HepG2 (cell line): ENCODE data around the gene CCDC183. TPM values are rescaled to one million over a fixed set of nuclear protein-coding genes. Genes with fewer than 3 reads are reported as not detected.
A peak's percentile ranks its signal among the peaks of the same experiment; 100 is the strongest.

Source experiments
- ATAC-seq: fragments of 200-7000 bp; cut with Tn5 transposase; 3 replicates; pipeline ENCODE4 v1.9.1; 2020; ENCODE audit warnings: mild to moderate bottlenecking, moderate library complexity
- BruUV-seq: library from RNA; stranded (reverse); fragments of 400-500 nt; replicated peaks from 2 replicates; lab custom pipeline; 2021; lab: Mats Ljungman, UMichigan
- CTCF ChIA-PET: fragments of 300-600 bp; formaldehyde crosslinking; extraction: SDS; loops from one replicate; lab custom pipeline; 2021; ENCODE audit warnings: low total read pairs, inconsistent platforms, low intra/inter-chr PET ratio; lab: Yijun Ruan, JAX
- POLR2A ChIA-PET: fragments of 350-600 bp; sonication (Branson Sonifier 250); formaldehyde crosslinking; loops from one replicate; lab custom pipeline; 2020; ENCODE audit warnings: antibody characterized with exemption, inconsistent platforms; lab: Yijun Ruan, JAX
- DNase-seq: peaks from one replicate; pipeline ENCODE4 v3.0.0-alpha.2; 2015; ENCODE audit warnings: low spot score
- FAIRE-seq: peaks from 3 replicates; lab custom pipeline; 2011; peaks lifted over from hg19 to GRCh38; lab: Jason Lieb, UNC
- H2AFZ ChIP-seq: one replicate; pipeline ENCODE4 v1.6.1; 2011; ENCODE audit warnings: low read length, inconsistent platforms
- H3K27ac ChIP-seq: fragments of 300-600 bp; 3 replicates; pipeline ENCODE4 v1.8.0; 2011; ENCODE audit warnings: mixed run types, mild to moderate bottlenecking, mixed read lengths, low read length, inconsistent platforms; ENCODE audit not compliant: insufficient read depth; ENCODE audit errors: extremely low read length
- H3K27me3 ChIP-seq, 2 experiments: fragments of 200-600 bp in 1 of 2; 2 replicates in 1 of 2; 3 replicates in 1 of 2; pipeline versions ENCODE4 v1.6.0 to v1.8.0; 2011; ENCODE audit warnings: low read length in 2 of 2, mild to moderate bottlenecking in 2 of 2, moderate library complexity in 2 of 2, inconsistent platforms in 1 of 2; ENCODE audit not compliant: insufficient read depth in 2 of 2, control insufficient read depth in 1 of 2
- H3K36me3 ChIP-seq, 2 experiments: fragments of 200-600 bp in 1 of 2; replicated peaks in 1 of 2; 2 replicates in 1 of 2; 3 replicates in 1 of 2; pipeline versions ENCODE4 v1.5.1 to v1.8.0; 2011; ENCODE audit warnings: low read length in 2 of 2, inconsistent platforms in 1 of 2; ENCODE audit not compliant: insufficient read depth in 2 of 2, control insufficient read depth in 1 of 2
- H3K4me1 ChIP-seq: 2 replicates; pipeline ENCODE4 v1.5.1; 2012; ENCODE audit warnings: low read length, inconsistent platforms; ENCODE audit not compliant: insufficient read depth
- H3K4me2 ChIP-seq: 2 replicates; pipeline ENCODE4 v1.6.0; 2011; ENCODE audit warnings: low read depth, low read length, inconsistent platforms
- H3K4me3 ChIP-seq, 3 experiments: fragments of 200-600 bp in 1 of 3; sonication (generic), shearing (Covaris generic) in 1 of 3; replicated peaks in 1 of 3; 2 replicates each; pipeline ENCODE4 v1.5.1; 2011 to 2016; ENCODE audit warnings: low read length in 3 of 3, inconsistent platforms in 2 of 3, low read depth in 2 of 3, mild to moderate bottlenecking in 2 of 3, control low read depth in 1 of 3, mixed read lengths in 1 of 3; ENCODE audit not compliant: insufficient read depth in 1 of 3
- H3K79me2 ChIP-seq: one replicate; pipeline ENCODE4 v1.6.1; 2011; ENCODE audit warnings: low read length, inconsistent platforms; ENCODE audit not compliant: insufficient read depth
- H3K9ac ChIP-seq: 2 replicates; pipeline ENCODE4 v1.6.0; 2011; ENCODE audit warnings: mild to moderate bottlenecking, low read depth, low read length, inconsistent platforms; ENCODE audit not compliant: insufficient read depth
- H3K9me3 ChIP-seq: 2 replicates; pipeline ENCODE4 v1.5.1; 2012; ENCODE audit warnings: mild to moderate bottlenecking, low read length
- H4K20me1 ChIP-seq: 2 replicates; pipeline ENCODE4 v1.6.0; 2011; ENCODE audit warnings: inconsistent platforms, mild to moderate bottlenecking, low read length, moderate library complexity; ENCODE audit not compliant: insufficient read depth
- ARID4A ChIP-seq: sonication (generic); formaldehyde crosslinking; IDR thresholded peaks from 2 replicates; pipeline ENCODE4 v1.5.0; 2020; ENCODE audit warnings: mild to moderate bottlenecking, missing genetic modification reagents, borderline replicate concordance
- CTCF ChIP-seq: sonication (generic); formaldehyde crosslinking; IDR thresholded peaks from 2 replicates; pipeline ENCODE4 v1.5.0; 2020; ENCODE audit warnings: mild to moderate bottlenecking, missing genetic modification reagents, moderate library complexity
- PAX8 ChIP-seq: sonication (generic); formaldehyde crosslinking; IDR thresholded peaks from 2 replicates; pipeline ENCODE4 v1.8.0; 2022; ENCODE audit warnings: mild to moderate bottlenecking, missing genetic modification reagents, borderline replicate concordance
- PHF8 ChIP-seq: sonication (generic); formaldehyde crosslinking; IDR thresholded peaks from 2 replicates; pipeline ENCODE4 v1.5.0; 2020; ENCODE audit warnings: missing genetic modification reagents
- RARA ChIP-seq: IDR thresholded peaks from 2 replicates; pipeline ENCODE4 v1.6.1; 2016; ENCODE audit warnings: missing genetic modification reagents, missing compliant biosample characterization
- RXRA ChIP-seq: sonication (generic); formaldehyde crosslinking; IDR thresholded peaks from 2 replicates; pipeline ENCODE4 v1.5.1; 2020; ENCODE audit warnings: missing genetic modification reagents
- RXRB ChIP-seq: IDR thresholded peaks from 2 replicates; pipeline ENCODE4 v1.6.1; 2016; ENCODE audit warnings: borderline replicate concordance, missing genetic modification reagents, missing compliant biosample characterization
- SAP130 ChIP-seq: IDR thresholded peaks from 2 replicates; pipeline ENCODE4 v1.6.1; 2016; ENCODE audit warnings: low read depth
- TCF7L2 ChIP-seq: IDR thresholded peaks from 2 replicates; pipeline ENCODE4 v1.6.1; 2011; ENCODE audit warnings: mild to moderate bottlenecking, low read depth, low read length, moderate library complexity
- TFAP4 ChIP-seq: sonication (generic); IDR thresholded peaks from 2 replicates; pipeline ENCODE4 v1.6.1; 2016; ENCODE audit warnings: low read depth, borderline replicate concordance
- THRA ChIP-seq: sonication (generic); formaldehyde crosslinking; IDR thresholded peaks from 2 replicates; pipeline ENCODE4 v1.4.0; 2020; ENCODE audit warnings: missing genetic modification reagents, borderline replicate concordance
- ZFP91 ChIP-seq: sonication (generic); formaldehyde crosslinking; IDR thresholded peaks from 2 replicates; pipeline ENCODE4 v1.9.0; 2022; ENCODE audit warnings: missing genetic modification reagents, mild to moderate bottlenecking, borderline replicate concordance
- ZNF792 ChIP-seq: IDR thresholded peaks from 2 replicates; pipeline ENCODE4 v1.6.1; 2016
- WGBS: methylation state at CpG from one replicate; pipeline ENCODE4 v1.1.6; 2017; ENCODE audit warnings: low lambda C conversion rate; 5-methylcytosine and 5-hydroxymethylcytosine counted together
- in situ Hi-C: cut with HindIII; loops from 2 replicates; pipeline ENCODE4 v1.10.0; 2017; ENCODE audit warnings: low pct_unique_long_range_greater_than_20kb; ENCODE audit not compliant: extremely low pct_ligation_motif_present
- intact Hi-C: fragments of 100-400 bp; cut with micrococcal nuclease; formaldehyde crosslinking; loops from one replicate; pipeline ENCODE4 v1.10.0; 2022; ENCODE audit not compliant: unreplicated experiment
- polyA plus RNA-seq, 8 experiments: library from polyadenylated mRNA; depleted of rRNA in 3 of 8; stranded (reverse) in 7 of 8; unstranded in 1 of 8; fragments of >200 nt; fragmentation: Illumina TruSeq in 4 of 8; extraction: Trizol in 4 of 8; gene quantifications; 2 replicates each; pipeline versions ENCODE4 v1.2.1 to v1.2.3, GENCODE V29; 2011 to 2016; ENCODE audit warnings: low read depth in 4 of 8, missing spikeins in 1 of 8, mixed read lengths in 1 of 8; ENCODE audit not compliant: insufficient read depth in 1 of 8
- total RNA-seq, 5 experiments: library from RNA; depleted of rRNA; stranded (reverse); fragments of >200 nt; fragmentation: Illumina TruSeq; extraction: Trizol; gene quantifications; 2 replicates each; pipeline ENCODE4 v1.2.3, GENCODE V29; 2016; ENCODE audit warnings: low read depth in 1 of 5

The CCDC183 gene
- total and polyA plus RNA-seq, 2 of the 13 experiments (the other 11 are each of a cell fraction or from before 2014, with no cell fraction given) = 5.0 to 66.4 TPM

GRCh38 chr9:136765041-136765440 is 31.1 kb upstream of the CCDC183 start:
- DNase-seq = peak; percentile 57
- Histone ChIP-seq H3K9me3 (no peaks in the 10 kb centered on the region), H3K27ac (peak overlapping the region; percentile 31), H3K4me2 (peak overlapping the region; percentile 67), H3K79me2 (no peaks in the 10 kb centered on the region), H3K4me3 (peak overlapping the region in 2 of 3 experiments; percentile 31 to 50; a peak in 4 of 6 replicates), H3K27me3 (0 out of 5 replicates have a peak, but pooled peaks cover 0 to 7% of the 10 kb centered on the region in 2 experiments), H3K9ac (peak overlapping the region; percentile 52; the same call in 1 of the 2 replicates), H3K4me1 (peaks cover 73% of the 10 kb centered on the region), H3K36me3 (no peaks in the 10 kb centered on the region), H4K20me1 (no peaks in the 10 kb centered on the region), H2AFZ (no peak overlapping the region)
- FAIRE-seq = no peak
- CTCF ChIA-PET = no interaction called here
- BruUV-seq = no TSS peak
- peak; percentile 47 for ATAC-seq
- intact Hi-C loops = no loop called here
- WGBS = 39% methylated on average over 5 of the region's 14 CpGs
- POLR2A ChIA-PET = no interaction called here
- in situ Hi-C loops = no loop called here
- TF ChIP-seq RARA (CRISPR knock-in tag) (peak; percentile 83), TCF7L2 (no peak), TFAP4 (peak; percentile 9; the same call in 1 of the 2 replicates), PAX8 (CRISPR knock-in tag) (no peak), PHF8 (CRISPR knock-in tag) (0 out of 2 replicates have a peak, but pooled peaks have one; percentile 15), ZFP91 (CRISPR knock-in tag) (no peak), CTCF (CRISPR knock-in tag) (peak; percentile 24; the same call in 1 of the 2 replicates), ARID4A (CRISPR knock-in tag) (0 out of 2 replicates have a peak, but pooled peaks have one; percentile 30), THRA (CRISPR knock-in tag) (peak; percentile 40; the same call in 1 of the 2 replicates), SAP130 (CRISPR knock-in tag) (peak; percentile 28; the same call in 1 of the 2 replicates), ZNF792 (CRISPR knock-in tag) (no peak), RXRA (CRISPR knock-in tag) (peak; percentile 61; the same call in 1 of the 2 replicates), RXRB (CRISPR knock-in tag) (peak; percentile 60; the same call in 1 of the 2 replicates)
